Right forelimb (tissue), 1 donor: ENCODE data around the gene MAP7D1.
A peak's percentile ranks its signal among the peaks of the same experiment; 100 is the strongest.

ENCODE experiments used
- DNase-seq: peaks from one replicate; pipeline ENCODE4 v3.0.0-alpha.2; 2018

Gene MAP7D1

DNA sequence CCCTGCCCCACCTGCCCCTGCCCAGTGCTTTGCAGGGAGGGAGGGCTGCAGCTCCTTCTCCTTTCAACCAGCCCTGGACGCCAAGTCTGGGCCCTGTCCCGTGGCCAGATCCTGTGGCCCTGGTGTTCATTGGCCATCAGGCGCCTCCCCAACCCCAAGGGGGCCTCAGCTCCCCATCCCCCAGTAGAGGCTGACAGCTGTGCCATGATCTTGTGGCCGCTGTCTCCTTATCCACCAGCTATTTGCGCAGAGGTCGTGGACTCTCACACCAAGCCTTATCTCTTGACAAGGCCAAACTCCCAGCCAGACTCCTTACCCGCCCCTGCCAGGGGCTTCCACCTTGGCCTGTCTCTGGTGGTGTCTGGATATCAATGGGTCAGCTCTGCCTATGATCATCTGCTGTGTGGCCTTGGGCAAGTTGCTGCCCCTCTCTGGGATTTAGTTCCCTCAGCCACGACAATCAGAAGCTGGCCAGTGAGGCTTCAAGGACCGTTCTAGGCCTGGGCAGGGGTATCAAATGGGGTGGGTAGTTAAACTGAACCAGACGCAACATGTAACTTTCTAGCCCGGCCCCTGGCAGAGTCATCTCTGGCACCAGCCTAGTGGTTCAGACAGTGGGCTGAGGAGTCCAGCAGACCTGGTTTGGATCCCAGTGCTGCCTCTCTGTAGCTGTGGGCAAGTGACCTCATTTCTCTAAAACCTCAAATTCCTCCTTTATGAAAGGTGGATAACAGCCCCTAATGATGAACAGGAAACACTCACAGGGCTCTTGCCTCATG is 27.6 kb upstream of the MAP7D1 start:
- DNase-seq, result no peak

DNA sequence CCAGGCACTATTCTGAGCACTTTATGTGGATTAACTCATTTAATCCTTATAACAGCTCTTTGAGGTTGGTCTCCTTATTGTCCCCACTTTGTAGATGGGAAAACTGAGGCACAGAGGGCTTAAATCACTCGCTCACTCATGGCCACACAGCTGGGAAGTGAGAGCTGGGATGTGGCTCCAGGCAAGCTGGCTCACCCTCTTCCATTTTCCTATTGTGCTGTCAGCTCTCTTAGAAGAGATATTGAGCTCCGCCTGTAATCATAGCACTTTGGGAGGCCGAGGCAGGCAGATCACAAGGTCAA is 27.1 kb upstream of the MAP7D1 start:
- DNase-seq, result no peak

DNA sequence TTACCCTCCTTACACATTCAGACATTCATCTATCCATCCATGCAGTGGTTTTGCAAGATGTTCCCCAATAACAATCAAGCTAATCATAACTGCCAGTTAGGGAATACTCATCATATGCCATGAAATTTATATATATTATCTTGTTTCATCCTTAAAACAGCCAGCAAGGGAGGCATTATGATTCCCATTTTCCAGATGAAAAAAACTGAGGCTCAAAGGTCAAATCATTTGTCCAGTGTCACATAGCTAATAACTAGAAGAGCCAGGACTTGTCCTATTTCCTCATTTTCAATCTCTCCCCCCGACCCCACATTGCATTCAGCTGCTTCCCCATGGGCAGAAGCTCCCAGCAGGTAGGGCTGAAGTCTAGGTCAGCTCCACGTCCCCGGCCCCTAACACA is 23.9 kb upstream of the MAP7D1 start:
- no peak for DNase-seq

DNA sequence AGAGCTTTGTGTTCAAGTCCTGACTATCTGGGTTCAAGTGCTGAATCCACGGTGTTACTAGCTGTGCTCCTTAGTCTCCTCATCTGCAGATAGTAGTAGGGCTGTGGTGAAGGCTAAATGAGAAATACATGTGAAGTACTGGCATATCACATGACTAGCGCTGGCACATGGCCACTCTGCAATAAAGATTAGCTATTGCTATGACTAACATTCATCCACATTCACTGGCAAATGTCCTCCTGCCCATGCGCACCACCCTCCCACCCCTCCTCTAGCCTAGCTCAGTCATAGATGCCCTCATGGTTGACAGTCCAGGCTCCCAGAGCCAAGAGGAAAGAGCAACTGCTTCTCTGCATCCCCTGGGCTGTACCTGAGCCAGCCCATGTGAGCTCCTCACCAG is 22.5 kb upstream of the MAP7D1 start:
- DNase-seq, result peak; percentile 69

DNA sequence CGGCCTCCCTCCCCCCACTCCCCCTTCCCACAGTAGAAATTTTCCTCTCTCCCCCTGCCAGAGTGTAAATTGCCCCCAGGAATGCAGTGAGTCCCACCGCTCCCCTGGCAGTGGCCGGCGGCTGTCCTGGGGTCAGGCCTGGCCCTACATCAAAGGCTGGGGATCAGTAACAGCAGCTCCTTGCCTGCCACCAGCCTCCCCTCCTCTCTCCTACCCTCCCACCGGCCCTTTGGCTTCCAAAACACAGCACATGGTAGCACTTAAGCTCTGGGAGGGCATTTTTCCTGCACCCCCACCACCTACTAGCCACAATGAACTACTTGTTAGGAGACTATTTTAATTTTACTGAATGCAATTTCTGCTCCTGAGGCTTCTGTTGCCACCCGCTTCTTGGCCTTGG is 21.9 kb upstream of the MAP7D1 start:
- no peak for DNase-seq

DNA sequence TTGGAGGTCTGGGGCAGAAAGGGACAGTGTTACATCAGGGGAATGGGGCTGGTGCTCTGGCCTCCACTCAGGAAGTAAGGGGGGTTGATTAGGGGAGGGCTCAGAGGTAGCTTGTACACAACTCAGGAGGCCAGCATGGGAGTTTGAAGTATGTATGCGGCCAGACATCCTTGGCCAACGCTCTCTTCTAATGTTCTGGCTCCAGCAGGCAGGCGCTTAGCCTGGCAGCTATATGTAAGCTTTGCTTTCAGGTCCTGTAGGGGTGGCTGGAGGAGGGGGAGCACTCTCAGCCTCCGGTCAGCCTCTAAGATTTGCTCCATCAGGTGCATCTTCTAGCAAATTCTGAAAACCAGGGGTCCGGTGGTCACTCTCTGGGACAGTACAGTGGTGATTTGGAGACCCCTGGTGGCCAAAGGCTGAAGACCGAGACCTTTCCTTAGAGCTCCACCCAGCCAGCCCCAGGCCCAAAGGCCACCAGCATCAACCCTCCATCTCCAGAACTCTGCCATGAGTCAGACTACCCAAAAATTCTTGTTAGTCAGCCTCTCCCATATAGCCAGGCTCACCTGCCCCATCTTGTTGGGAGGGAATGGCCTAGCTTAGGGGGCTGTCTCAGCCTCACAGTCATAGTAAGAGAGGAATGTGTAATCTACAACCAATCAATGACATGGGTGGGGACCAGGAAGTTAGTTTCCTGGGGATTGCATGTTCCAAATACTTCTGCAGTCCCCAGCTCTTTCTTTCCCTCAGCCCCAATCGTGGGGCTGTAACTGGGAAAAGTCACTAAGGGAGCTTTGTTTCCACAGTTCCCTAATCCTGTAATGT is 21.2 kb upstream of the MAP7D1 start:
- peak; percentile 84 for DNase-seq

DNA sequence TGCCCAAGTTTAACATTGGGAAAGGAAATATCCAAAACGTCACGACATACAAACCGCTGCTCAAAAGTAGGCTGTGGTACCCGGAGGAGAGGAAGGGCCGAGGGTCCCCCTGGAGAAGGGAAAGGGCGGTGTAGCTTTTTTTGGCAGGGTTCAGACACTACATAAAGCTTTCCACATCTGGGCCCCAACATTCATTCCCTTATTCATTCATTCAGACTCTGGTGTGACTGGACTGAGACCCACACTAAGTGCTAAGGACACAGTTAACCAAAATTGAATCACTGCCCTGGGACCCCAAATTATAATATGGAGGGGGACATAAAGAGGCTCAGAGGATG is 20.7 kb upstream of the MAP7D1 start:
- no peak for DNase-seq

DNA sequence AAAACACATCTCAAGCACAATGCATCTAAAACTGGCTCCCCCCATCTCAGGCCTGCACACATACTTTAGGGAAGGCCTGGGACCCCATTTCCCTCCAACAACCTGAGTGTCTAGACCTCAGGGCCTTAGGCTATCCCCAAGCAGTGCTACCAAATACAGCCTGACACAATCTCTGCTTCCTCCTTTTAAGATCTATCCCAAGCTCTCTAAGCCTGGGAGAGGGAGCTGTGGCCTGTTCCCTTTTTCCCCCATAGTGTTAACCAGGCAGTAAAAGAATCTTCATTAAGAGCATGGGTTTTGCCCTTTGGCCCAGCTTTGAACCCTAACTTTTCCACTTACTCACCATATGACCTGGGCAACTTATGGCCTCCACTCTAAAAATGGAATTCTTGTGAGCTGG is 20.2 kb upstream of the MAP7D1 start:
- no peak for DNase-seq

DNA sequence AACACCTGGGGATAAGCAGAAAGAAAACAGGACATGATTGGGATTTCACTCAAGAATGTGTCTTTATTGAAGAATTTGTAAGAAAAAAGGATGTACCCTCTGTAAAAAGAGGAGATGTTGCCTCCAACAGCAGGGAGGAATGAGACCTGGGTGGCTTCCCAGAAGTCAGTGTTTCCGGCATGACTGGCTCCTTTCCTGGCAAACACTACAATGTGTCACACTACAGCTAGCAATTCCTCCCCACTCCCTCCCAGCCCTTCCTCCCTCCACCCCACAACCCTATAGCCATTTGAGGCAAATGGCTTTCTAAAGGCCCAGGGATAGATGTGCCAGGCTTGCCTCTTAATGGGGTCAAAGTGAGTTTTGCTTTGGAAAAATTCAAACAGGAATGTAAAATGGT is 19.4 kb upstream of the MAP7D1 start:
- DNase-seq, result no peak

DNA sequence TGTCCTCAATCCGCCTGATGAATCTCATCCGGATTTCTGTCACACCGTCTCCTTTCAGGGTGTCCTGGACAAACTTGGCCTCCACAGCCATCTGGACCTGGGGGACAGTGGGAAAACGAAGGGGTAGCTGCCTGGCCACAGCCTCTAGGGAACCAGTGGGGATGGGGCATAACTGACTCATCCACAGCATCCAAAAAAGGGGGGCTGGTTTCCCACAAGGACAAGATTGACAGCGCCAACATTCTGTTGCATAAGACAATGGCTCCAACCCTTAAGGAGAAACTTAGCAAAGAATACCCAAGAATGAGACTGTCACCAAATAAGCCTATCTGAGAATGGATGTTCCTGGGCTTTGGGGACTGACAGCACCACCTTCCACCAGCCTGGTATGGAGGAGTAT is 18.7 kb upstream of the MAP7D1 start:
- DNase-seq, result no peak

DNA sequence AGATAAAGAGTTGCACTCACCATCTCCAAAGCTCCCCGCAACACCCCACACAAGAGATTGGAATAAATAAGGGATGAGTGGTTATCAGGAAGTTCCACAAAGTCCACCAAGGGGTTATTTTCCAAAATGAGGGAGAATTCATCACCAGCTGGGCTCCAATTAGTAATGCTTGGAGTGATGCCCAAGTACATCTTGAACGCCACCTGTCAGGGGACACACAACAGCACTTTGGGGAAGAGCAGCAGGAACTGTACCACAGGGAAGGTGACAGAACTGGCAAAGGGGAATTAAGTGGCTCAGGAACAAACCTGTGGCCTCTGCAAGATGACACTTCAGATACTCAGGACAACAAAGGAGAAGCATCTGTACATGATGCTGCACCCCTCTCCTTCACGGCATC is 18.2 kb upstream of the MAP7D1 start:
- no peak for DNase-seq

DNA sequence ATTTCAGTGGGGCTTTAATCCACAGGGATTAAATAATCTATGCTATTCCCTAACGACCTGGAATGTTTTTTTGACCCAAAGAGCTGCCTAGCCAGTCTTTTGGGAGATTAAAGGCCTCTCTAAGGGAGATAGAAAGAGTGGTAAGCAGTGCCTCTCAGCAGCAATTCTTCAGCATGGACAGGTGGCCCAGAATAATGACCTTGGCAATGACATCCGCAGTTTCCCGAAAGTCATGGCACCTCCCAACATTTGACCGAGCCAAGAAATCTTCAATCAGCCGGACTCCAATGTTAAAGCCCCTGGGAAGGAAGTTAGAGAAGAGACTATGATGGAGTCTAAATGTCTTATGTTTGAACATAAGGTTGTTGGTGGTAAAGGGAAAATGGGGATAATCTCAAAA is 16.4 kb upstream of the MAP7D1 start:
- no peak for DNase-seq

DNA sequence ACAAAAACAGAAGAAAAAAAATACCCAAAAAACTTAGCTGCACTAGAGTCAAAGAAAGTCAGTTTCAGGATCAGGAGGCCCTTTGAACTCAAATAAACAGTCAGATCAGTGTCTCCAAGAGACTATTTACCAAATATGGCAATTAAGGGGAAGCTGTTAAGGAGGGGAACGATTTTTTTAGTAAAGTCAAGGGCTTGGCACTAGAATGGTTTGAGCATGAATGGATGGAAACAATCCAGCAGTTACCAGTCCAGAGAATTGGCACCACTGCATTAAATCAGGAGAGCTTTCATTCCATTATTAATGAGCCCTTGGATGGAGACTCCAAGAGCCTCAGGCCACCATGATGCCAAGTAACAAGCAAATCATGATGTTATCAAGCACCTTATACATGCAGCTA is 13.8 kb upstream of the MAP7D1 start:
- no peak for DNase-seq

DNA sequence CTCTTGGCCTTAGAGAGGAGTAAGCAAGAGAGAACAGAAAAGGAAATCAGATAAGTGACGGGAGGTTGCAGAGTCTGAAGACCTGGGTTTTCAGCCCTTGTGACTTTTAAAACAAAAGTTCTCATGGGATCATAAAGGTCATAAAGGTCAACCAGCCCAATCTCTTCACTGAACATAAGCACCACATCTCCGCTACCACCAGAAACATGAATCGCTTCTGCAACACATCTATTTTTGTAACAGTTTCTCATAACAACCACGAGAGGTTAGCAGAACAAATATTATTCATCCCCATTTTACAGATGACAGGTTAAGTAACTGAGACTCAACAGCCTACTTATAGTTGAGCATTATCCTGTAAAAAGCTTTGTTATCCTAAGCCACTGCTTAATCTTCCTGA is 12.5 kb upstream of the MAP7D1 start:
- DNase-seq, result no peak

DNA sequence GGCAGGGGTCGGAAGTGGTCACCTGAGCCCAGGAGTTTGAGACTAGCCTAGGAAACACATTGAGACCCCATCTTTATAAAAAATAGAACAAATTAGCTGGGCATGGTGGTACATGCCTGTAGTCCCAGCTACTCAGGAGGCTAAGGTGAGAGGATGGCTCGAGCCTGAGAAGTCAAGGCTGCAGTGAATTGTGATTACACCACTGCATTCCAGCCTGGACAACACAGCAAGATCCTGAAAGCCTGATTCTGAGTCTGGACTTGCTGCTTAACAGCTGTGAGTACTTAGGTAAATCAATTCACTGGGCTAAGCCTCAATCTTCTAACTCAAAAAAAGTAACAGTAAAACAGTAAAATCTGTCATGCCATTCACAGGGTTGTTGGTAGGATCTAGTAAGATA is 11.5 kb upstream of the MAP7D1 start:
- no peak for DNase-seq

DNA sequence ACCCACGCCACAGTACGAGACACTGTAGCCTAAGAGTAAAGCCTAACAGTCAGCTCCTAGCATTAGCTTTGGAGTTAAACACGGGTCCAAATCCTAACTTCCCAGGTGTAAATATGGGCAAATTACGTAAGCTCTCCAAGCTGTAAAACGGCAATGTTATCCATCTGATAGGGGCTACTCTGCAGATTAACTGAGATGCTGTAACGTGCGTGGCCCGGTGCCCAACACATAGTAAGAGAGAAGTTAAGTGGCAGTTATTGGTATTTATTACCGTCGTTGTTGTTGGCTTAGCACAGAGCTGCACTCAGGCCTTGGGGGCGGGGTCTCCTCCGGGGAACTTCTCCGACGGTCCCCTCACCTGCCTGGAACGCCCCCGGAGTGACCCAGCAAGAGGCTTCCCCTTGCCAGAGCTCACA is 7.1 kb upstream of the MAP7D1 start:
- DNase-seq, result no peak

DNA sequence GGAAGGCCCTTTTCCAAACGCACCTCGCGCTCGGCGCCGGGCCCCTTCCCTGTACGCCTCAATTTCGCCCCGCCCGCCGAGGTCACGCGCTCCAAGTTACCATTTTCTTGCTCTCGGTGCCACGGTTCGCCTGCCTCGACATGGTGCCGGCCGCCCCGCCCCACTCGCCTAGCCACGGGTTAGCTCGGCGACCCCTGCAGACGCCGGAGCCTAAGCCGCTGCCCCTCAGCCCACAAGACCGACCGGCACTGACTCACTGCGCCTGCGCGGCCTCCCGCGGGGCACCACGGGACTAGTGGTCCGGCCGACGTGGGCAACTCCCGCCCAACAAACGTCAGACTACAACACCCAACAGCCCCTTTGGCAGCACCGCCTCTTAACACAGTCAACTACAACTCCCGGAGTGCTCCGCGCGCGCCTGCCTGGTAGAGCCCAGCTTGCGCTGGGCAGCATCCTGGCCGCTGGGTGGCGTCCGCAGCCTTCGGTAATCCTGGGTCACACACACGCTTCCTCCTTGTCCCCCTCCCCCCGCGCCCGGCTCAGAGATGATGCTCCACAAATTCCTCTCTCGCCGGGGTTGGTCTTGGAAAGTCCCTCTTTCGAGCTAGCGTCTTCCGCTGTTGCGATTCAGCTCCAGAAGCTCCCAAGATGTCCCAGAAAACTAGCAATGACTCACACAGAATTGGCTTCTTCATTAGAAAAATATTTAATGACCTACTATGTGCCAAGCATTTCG is 6.6 kb upstream of the MAP7D1 start, which contains the start of gene TRAPPC3:
TRAPPC3 (minus strand) TSS at position 250 of the 736 bp plus-strand sequence; CDS start at position 142, 108 bp downstream.
- DNase-seq, result peak; percentile 100

DNA sequence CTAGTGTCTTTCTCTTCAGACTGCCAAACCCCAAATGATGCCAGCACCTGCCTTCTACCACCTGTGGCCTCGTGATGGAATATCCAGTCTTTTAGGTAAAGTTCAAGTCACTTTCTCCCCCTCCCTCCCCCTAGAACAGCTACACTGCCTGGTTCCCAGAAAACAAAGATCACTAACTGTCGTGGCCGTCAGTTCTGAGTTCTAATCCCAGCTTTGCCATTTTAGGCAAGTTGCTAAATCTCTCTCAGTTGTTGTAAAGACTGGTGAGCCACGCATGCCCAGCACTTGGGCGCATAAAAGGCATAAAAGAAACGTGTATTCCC is 6.0 kb upstream of the MAP7D1 start:
- no peak for DNase-seq

DNA sequence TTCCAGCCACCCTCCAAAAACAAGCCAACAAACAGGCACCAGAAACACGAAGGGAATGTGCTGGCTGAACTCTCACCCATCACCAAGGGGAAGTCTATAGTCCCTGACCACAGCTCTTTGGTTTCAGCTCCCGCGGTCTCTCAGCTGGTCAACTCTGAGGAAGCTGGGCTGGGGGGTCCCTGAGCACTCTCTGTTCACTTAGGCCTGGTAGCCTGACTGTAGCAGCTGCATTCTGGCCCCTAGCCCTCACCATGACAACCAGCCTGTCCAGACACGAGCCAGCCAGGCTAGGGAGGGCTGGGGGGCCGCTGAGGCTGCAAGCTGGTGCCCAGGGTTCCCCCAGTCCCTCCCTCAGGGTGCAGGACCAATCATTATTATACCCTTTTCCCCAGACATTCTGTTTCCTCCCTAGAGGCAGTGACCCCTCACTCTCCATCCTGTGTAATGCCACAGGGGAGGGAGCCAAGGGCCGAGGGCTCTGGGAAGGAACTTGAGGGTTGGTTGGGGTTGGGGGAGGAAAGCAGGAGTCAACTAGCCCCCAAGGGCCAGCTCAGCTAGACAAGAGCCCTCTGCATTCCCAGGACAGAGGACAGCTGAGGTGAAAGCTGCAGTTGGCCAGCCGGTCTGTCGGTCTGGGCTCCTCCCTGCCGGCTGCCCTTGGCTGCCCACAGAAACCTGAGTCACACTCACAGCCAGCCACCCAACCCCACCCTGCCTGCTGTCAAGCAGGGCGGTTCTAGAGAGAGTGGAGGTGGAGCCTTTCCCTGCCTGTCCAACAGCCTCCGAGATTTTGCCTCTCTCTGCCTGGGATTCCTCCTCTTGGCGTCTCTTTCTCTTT is 5.4 kb upstream of the MAP7D1 start:
- peak; percentile 85 for DNase-seq

DNA sequence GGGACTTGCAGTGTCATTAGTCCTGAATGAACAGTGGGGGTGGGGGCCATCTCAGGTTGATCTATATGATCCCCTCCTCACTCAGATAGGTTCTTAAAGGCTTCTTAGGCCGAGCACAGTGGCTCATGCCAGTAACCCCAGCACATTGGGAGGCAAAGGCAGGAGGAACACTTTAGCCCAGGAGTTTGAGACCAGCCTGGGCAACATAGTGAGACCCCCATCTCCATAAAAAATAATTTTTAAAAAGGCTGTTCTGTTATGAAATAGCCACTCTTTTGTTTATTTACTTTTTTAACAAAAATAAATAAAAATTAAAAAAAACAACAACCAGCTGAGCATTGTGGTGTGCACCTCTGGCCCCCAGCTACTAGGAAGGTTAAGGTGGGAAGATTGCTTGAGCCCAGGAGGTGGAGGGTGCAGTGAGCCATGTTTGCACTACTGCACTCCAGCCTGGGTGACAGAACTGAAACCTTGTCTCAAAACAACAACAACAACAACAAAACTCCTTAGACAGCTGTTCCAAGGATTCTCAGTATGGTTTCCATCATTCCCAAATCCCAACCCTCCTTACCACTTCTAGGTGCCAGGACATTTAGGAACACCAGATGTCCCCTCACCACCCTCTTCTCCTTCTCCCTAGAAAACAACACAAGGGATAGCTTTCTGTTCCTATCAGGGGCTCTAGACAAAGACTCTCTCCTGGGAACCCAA is 4.7 kb upstream of the MAP7D1 start:
- DNase-seq, result no peak

DNA sequence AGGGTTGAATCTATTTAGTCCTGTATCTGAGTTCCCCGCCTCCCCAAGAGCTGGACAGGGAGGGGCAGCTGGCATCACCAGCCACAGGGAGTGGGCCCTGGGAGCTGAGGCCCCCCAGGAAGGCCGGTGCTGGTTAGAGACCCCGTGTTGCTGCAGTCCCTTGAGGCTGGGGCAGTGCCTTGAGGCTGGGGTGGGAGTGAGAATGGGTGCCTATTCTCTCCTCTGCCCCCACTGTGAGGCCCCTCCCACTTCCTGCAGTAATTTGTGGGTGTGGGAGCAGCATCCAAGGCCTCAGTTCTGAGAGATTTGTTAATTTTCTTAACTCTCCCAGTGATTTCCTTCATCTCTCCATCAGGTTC is 4.1 kb upstream of the MAP7D1 start:
- no peak for DNase-seq

DNA sequence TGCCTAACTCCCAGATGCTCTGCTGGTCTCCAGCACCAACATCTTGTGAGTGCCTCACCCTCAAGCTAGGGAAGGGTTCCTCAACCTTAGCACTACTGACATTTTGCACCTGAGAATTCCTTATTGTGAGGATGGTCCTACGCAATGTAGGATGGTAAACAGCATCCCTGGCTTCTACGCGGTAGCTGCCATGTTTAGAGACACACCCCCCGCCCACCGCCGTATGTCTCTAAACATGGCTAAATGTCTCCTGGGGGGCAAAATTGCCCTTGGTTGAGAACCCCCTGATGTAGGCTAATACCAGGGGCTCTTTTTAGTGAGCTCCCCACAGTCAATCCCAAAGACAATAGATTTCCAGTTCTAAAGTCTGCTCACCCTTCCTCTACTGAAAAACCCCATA is 2.5 kb upstream of the MAP7D1 start:
- no peak for DNase-seq

DNA sequence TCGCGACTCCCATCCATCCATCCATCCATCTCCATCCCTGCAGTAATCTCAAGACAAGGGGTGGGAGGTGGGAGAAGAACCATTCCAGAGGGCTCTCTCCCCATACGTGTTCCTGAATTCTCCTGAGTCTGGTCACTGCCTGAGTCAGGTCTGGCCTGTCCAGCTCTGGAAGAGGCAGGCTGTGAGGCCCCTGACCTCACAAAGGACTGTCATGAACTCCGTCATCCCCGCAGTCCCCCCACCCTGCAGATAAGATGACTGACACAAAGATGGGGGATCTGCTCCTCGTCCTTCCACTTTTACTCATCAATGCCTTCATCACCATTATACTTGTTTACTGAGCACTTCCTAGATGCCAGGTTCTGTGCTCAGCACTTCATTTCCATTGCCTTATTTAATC is 1.6 kb upstream of the MAP7D1 start:
- no peak for DNase-seq
